HG02943 (cell line): ENCODE data around the gene UFC1.
A peak's percentile ranks its signal among the peaks of the same experiment; 100 is the strongest.

Experiments
- ATAC-seq: cut with Tn5 transposase; IDR thresholded peaks from one replicate; pipeline ENCODE4 v1.9.1; 2021; ENCODE audit warnings: mild to moderate bottlenecking, low read depth, moderate library complexity; ENCODE audit not compliant: unreplicated experiment

Gene UFC1

DNA sequence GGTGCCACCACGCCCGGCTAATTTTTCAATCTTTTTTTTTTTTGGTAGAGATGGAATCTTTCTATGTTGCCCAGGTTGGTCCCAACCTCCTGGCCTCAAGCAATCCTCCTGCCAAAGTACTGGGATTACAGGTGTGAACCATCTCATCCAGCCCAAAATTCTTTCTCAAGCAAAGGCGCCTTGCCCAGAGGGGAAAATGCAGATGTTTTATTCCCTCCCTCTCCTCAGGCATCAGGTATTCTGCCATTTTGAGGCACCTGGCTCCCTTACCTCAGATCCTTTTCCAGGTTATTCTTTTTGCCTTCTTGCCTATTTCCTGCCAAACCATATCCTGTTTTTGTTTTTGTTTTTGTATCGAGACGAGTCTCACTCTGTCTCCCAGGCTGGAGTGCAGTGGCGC lies 34.6 kb downstream of the UFC1 start:
- ATAC-seq = no peak

DNA sequence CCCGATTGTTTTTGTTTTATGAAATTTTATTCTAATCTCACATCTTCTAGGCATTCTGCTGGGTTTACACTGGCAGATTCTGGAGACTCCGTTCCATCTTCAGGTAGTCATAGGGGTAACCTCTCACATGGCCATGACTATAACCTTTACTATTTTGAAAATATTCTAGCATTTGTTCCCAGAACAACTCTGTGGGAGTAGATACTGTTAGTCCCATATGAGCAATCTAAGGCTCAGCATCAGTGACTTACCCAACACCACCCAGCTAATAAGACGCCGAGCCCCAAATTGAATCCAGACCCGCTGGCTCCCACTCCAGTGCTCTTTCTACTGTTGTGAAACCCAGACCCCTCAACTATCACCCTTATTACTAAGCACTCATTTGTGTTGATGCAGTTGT lies 35.3 kb downstream of the UFC1 start:
- ATAC-seq = no peak

DNA sequence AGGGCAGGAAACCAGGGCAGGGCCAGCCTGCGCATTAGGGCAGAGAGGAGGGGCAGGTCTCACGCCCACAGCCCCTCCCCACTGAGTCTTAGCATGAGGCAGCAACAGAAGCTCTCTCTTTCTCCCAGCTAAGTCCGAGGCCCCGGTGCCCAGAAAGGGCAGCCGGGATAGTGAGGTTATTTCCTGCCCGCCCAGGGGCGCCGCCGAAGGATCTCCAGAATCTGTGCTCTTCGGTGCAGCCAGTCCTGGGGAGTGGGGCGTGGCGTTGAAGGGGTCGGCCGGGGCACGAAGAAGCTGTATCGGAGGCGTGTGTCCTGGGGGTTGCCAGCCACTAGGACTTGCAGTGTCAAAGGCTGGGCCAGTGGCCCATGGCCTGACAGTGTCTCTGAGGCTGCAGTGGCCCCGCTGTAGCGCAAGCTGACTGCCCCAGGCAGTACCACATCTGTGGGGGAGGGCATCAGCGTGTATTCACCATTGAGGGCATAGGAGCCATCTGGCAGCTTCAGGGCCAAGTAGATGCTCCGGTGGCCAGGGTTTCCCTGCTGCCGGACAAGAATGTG lies 37.3 kb downstream of the UFC1 start:
- no peak for ATAC-seq

DNA sequence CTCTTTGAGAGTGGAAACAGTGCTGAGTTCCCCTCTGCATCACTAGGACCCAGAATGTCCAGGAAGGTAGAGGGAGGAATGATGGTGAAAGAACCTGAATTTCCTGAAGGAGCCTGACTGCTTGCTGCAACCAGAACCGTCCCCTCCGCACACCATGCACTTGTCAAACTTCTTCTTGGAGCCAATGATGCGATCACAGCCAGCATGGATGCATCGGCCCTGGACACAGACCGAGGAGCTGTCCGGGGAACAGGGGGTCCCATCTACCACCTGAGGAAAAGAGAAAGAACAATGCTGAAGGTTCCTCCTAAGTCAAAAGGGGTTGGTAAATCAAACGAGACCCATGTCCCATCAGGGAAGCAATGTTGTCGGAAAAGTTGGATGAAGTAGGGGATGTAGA lies 38.2 kb downstream of the UFC1 start:
- ATAC-seq = no peak

DNA sequence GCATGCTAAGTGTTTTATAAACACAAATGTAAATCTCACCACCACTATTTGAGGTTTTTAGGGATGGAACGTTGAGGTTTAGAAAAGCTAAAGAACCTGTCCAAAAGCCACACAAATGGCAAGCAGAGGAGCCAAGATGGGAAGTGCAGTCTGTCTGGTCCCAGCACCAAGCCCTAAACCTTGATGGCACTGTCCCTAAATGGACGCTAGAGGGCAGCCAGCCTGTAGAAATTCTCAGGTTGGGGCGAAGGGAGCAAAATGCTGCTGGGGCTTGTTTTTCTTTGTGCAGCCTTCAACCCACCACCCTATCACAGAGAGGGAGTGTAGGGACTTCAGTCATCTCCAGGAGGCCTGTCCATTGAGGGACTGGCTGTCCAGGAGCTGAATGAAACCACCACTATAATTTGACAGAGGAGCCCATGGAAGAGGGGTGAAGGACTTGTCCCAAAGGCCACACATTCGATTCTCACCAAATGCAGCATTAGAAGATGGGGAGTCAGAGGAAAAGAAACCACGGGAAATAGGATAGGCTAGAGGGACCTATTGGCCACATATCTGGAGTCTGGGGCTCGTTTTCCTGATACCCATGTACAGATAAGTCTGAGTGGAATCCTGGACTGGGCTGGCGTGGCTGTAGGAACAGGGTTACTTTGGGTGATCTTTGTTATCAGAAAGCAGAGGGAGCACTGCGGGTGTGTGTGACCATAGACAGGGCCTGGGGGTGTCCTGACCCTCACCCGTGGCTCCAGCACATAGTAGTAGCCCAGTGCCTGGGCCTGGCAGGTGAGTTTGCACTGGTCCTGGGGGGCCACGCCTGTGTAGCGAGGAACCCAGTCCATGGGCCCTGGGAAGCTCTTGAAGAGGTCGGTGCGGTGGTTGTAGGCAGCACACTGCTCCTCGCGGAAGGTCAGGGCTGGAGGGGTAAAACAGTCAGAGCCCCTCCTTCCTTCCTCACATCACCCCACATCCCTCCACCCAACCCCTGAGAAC lies 39.0 kb downstream of the UFC1 start:
- ATAC-seq = no peak

DNA sequence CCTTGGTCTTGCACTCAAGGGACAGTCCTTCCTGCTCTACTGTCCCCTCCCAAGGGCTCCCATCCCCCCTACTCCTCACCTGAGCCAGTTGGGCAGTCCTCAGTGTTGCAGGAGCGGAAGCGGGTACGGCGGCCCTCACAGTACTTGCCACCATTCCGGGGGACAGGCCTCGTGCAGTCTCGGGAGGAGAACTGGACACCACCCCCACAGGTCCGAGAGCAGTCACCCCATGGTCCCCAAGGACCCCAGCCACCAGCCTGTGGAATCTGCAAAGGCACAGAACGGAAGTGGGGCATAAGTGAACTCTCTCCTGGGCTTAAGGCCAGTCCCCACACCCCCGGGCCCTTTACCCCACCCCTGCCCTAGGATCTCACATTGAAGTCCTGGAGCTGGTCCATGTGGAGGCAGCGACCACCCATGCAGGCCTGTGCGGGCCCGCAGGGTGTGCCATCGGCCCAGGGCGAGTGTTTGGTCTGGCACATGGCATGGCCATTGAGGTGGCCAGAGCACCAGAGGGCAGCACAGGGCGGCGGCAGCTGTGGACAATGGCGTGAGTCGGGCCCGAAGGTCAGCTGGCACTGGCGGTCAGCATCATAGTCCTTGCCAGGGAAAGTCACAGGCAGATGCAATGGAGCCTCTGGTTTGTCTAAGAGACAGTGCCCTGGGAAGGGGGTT lies 39.9 kb downstream of the UFC1 start:
- no peak for ATAC-seq

DNA sequence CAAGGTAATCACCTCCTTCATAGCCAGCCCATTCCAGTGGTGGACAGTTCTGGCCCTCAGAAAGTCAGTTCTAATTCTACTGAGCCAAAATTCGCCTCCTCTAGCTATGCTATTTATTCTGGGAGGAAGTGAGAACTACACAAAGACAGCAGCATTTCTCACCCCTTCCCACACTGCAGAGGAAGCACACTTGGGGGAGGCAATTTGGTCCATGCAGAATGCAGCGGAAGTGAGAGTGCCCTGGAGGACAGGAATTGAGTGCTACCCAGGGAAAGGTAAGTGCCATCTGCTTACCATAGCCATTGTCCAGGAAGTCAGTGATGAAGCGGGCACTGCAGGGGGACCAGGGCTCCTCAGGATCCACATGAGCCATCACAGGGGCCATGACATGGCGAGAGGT lies 41.4 kb downstream of the UFC1 start:
- ATAC-seq = no peak

DNA sequence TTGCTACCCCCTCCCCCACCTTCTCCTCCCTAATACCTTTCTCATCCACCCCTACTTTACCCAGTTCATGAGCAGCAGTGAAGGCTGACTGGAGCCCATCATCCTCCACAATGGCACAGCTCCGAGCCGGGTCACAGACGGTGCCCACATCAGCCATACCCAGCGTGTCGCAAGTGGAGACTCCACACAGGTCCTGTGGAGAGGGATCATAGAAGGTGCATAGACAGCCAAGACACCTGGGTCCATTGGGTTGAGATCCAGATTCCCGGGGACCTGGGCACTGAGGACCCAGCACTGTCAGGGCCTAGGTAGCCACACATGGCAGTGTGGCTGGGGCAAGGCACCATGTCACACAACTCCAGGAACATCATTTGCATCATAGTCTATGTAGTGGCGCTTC lies 42.3 kb downstream of the UFC1 start:
- no peak for ATAC-seq

DNA sequence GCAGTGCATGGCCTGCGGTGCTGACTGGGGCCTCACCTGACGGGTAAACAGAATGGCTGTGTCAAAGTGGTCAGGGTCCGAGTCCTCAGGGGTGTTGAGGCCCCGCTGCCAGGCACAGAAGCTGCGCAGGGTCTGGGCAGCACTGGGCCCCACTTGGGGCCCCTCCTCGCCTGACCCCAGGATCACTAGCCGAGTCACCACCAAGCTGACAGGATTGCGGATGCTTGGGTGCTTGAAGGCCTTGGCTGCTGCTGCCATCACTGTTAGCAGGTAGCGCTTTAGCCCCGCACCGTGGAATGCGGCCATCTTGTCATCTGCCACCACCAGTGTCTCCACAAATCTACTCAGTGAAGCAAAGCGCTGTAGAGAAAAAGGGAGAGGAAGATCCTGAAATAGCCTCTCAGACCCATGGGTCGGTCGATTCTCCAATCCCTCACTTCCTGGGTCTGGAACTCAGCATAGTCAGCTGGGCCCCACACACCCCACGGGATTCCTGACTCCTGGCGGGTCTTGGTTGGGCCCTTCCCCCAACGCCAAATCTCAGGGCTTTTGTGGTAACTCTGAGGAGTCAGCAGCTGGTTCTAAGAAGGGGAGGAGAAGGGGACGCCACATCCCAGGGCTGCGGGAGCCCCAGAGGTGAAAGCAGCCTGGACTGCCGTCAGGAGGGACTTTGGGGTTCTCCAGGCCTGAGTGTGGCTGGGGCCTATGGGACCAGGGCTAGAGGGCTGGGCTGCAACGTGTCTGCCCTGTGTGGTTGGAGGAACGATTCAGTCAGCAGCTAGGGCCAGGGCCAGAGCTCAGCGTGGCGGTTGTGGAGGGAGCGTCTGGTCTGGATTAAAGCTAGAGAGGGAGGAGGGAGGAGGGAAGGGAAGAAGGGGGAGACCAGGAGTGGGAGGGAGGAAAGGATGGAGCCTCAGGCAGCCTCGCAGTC lies 43.0 kb downstream of the UFC1 start:
- ATAC-seq = no peak

DNA sequence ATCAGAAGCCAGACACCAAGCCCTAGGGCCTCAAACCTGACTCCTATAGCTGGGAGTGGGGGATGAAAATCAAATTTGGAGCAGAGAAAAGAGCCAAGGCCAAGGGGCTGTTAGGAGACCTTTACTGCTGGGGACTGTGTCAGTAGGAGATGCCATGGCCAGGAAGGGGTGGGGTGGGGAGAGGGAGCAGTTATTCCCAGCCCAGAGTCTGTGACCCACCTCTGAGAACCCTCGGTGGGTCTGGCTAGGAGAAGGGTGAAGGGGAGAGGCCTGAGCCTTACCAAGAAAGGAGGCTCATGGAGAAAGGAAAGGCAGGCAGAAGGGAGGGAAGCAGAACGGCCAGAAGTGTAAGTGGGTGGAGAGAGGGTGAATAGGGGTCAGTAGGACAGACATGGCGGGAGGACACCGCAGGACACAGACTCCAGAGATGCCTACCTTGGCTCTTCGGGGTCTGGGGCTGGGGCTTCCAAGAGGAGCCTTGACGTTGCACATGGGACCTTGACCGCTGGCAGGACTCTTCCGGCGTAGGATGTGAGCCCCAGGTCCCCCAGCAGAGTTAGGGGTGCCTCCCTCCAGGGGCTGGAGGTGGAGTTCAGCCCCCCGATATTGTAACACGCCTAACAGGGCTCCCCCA lies 43.9 kb downstream of the UFC1 start:
- ATAC-seq = no peak

DNA sequence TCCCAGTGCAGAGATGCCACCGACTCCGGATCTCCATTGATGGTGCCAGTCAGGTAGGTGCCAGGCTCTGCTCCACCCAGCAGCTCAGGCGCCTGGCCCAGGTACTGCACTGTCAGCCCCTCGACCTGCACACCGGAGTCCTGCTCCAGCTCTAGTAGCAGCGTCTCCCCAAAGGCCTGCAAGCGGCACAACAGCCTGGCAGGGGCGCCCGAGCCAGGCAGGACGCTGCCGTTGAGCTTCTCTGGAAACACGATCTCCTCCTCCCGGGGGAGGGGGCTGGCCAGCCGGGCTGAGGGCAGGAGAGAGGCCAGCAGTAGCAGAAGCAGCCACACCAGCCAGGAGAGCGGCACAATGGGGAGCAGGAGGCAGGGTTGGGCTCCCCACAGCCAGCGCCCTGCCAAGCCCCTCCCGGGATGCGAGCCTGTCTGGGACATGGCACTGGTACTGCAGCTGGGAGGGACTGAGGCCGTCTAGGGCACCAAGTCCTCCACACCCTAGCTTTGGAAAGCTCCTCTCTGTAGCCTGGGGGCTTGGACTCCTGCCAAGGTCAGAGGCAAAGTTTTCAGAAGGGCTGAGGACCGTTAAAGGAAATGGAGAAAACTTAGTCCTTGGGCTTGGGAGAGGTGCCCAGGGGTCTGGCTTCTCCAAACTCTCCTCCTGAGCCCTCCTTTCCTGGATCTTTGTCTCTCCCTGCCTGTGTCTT lies 44.6 kb downstream of the UFC1 start:
- no peak for ATAC-seq

DNA sequence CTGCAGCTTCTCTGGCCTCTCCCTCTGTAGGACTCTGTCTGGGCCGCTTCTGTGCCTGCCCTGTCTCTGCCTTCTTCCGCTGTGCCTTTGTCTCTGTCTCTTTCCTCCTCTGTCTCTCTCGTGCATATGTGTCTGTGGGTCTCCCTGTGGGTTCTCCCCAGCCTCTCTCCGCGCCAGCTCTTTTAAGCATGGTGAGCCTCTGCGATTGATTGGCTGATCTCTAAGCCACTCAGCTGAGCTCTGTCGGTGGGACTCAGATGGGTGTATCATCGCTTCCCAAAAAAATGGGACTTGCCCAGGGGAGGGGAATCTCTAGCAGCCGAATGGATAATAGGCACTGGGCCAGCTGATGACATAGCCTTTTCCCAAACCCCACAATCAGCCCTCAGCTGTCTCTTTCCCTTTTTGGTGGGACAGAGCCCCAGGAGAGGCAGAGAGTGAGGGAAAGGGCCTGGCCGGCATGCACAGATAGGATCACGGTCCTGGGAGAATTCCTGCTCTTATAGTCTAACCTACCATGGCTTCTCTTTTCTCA lies 45.2 kb downstream of the UFC1 start, which contains the start of gene ADAMTS4:
TSS of gene ADAMTS4 (minus strand) at position 158 of the 535 bp plus-strand sequence. CDS start 427 bp downstream, outside the sequence.
- ATAC-seq = no peak

DNA sequence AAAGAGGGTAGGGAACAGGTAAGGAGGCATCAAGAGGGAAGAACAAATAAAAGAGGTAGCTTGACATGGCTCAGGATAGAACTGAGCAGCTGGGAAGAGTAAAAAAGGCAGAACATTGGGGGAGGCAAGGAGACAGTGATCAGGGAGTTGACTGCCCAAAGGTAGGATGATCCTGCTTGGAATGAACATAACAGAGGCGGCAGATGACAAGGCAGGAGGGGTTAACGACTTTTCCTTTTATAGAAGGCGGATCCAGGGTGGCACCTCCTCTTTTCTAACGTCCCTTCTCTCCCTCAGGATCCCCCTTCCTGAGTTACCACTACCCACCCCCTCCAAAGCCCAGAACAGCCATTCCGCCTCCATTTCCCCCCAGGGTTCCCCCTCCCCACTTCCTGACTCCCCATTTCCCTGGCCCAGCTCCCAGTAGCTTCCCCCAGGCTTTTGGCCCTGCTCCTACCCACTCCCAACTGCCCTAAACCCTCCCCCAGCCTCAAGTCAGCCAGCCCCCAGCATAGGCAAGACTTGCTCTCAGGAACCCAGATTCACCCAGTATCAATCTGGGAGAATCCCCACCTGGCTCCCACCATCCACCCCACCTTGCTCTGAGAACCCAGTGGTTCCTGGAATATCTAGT lies 45.8 kb downstream of the UFC1 start:
- ATAC-seq = no peak

DNA sequence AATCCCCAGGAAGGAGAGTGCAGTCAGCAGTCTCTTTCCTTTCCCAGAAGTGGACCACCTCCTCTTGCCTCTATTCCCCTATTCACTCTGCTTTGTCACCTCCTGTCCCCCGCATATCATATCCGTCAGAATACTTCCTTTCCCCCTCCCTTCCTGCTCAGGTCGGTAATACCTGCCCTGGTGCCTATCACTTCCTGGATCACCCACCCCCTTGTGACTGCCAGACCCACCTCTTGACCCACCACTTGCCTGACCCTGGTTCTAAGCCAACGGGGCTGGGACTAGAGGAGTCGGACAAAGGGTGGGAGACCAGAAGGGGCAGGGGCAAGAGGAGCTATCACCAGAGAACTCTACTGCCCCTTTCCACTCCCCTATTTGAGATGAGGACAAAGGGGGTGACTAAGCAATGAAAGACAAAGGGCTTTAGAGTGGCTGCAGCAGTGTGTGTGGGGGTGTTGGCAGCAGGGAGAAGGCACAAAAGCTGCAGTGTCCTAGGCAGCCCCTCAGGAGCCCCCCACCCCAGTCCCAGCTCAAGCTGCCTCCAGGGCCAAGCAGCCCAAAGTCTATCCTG lies 46.7 kb downstream of the UFC1 start:
- ATAC-seq = no peak

DNA sequence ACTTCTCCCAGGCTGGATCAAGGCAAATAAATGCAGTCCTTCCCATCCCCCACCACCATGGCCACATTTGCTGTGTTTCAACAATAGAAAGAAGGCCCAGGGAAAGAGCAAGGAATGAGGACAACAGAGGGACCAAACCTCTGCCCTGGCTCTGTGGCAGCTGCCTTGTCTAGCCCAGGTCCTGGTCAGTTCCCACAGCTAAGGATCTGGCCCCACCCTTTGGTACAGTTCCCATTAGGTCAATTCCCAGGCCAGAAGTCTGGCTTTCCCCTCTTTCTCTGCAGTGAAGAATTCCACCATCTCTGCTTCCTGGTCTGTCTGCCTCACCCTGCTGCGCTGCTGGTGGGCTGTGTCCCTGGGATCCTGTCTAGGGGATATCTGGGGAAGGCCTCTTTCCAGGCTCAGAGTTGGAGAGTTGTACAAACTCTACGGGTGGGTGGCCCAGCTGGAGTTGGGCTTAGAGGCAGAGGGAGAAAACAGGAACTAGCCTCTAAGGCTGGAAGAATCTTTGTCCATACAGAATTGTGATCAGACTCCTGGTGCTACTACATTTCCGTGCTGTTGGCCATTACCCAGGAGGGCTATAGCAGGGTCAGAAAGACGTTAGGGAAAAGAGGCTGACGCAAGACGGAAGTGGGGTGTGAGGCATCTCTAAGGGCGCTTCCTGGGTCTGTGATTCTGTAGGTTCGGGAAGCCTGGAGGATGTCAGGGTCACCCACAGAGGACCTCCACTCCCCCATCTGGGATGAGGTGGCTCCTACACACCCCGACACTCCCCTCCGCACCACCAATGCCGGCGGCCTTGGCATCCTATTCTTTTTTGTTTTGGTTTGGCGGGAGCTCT lies 47.4 kb downstream of the UFC1 start:
- ATAC-seq = no peak

DNA sequence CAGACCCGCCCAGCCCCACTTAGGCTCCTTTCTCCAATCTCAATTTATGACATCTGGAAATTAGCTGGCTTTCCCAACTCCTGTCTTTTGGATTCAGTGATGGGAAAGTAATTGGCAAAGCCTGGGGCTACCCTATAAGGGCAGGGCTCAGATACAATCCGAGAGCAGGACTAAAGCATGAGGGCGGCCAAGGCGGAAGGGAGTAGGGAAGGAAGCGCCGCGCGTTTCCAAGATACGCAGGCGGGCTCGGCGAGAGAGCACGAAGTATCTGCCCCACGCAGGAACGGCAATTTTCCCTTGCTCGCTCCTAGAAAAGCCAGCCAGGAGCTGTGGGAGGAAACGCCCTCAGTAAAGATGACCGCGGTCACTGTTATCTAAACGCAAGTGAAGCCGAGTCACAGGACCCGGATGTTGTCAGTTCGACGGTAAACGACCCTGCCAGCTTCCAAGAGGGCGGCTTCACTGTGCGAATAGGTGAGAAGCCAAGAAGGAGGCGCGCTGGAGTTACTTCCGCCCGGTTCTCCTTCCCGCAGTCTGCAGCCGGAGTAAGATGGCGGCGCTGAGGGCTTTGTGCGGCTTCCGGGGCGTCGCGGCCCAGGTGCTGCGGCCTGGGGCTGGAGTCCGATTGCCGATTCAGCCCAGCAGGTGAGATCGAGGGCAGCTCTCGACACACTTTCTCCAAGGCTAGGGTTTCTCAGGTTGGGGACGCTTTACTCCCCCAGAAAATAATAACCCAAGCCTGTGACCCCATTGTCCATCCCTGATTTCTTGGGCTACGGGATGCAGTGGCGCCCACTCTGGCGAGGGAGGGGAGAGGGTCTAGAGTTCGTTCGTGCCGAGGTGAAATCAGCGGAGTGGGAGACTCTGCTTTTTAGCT lies 48.3 kb downstream of the UFC1 start, which contains the start of gene NDUFS2:
TSS of gene NDUFS2 (plus strand) at position 532 of the 877 bp plus-strand sequence. CDS start at position 551, 19 bp downstream.
- ATAC-seq = peak; percentile 89
